GM19351 (cell line): ENCODE results near the gene CDH2.

Source experiments
- ATAC-seq: cut with Tn5 transposase; IDR thresholded peaks from one replicate; pipeline ENCODE4 v1.9.1; 2021; ENCODE audit warnings: mild to moderate bottlenecking, moderate library complexity; ENCODE audit not compliant: unreplicated experiment

Gene CDH2

GRCh38 chr18:28171837-28172236, 5.1 kb downstream of the CDH2 start:
- no peak for ATAC-seq

- no peak for ATAC-seq
Observed at GRCh38 chr18:28168725-28169124, 8.2 kb downstream of the CDH2 start.

- ATAC-seq, result no peak
Observed at GRCh38 chr18:28167835-28168349, 9.0 kb downstream of the CDH2 start.

GRCh38 chr18:28164771-28165483, 12.0 kb downstream of the CDH2 start:
- no peak for ATAC-seq

- no peak for ATAC-seq
Observed at GRCh38 chr18:28163201-28163775, 13.6 kb downstream of the CDH2 start.

GRCh38 chr18:28161608-28162599, 15.0 kb downstream of the CDH2 start:
- ATAC-seq, result no peak

GRCh38 chr18:28159055-28159454, 17.9 kb downstream of the CDH2 start:
- no peak for ATAC-seq

GRCh38 chr18:28158083-28158581, 18.8 kb downstream of the CDH2 start:
- ATAC-seq, result no peak

GRCh38 chr18:28153485-28154065, 23.4 kb downstream of the CDH2 start:
- no peak for ATAC-seq

GRCh38 chr18:28152754-28153153, 24.2 kb downstream of the CDH2 start:
- no peak for ATAC-seq

- ATAC-seq, result no peak
Observed at GRCh38 chr18:28152354-28152753, 24.6 kb downstream of the CDH2 start.

GRCh38 chr18:28151434-28151833, 25.5 kb downstream of the CDH2 start:
- ATAC-seq, result no peak

- ATAC-seq, result no peak
Observed at GRCh38 chr18:28150925-28151324, 26.0 kb downstream of the CDH2 start.

GRCh38 chr18:28149810-28150420, 27.0 kb downstream of the CDH2 start:
- ATAC-seq, result no peak

GRCh38 chr18:28147674-28148171, 29.2 kb downstream of the CDH2 start:
- ATAC-seq, result no peak

- ATAC-seq, result no peak
Observed at GRCh38 chr18:28143725-28144124, 33.2 kb downstream of the CDH2 start.

GRCh38 chr18:28138816-28139215, 38.1 kb downstream of the CDH2 start:
- ATAC-seq, result no peak

- no peak for ATAC-seq
Observed at GRCh38 chr18:28136071-28136470, 40.9 kb downstream of the CDH2 start.

- ATAC-seq, result no peak
Observed at GRCh38 chr18:28134774-28135173, 42.2 kb downstream of the CDH2 start.

GRCh38 chr18:28132084-28132483, 44.8 kb downstream of the CDH2 start:
- ATAC-seq, result no peak
